Glomerular endothelial cell (primary cell): ENCODE measurements around the gene MBD4. TPM values are rescaled to one million over a fixed set of nuclear protein-coding genes. Genes with fewer than 3 reads are reported as not detected.
"Not testable (repeated sequence)": the region's sequence is repeated elsewhere in the genome, so short reads cannot be mapped to it uniquely, and the experiment has no call there.

Source experiments
- DNase-seq: peaks from one replicate; pipeline ENCODE4 v3.0.0-alpha.2; 2011; ENCODE audit warnings: low read depth, low spot score; ENCODE audit errors: extremely low read depth
- total RNA-seq: library from RNA; depleted of rRNA; stranded (reverse); fragments of >200 nt; gene quantifications from 2 replicates; pipeline ENCODE4 v1.2.3, GENCODE V29; 2015

The MBD4 gene
- 15.0 and 18.4 TPM in 2 replicates for total RNA-seq

GRCh38 chr3:129439817-129440617 lies at the start of gene MBD4, which contains the start of gene IFT122:
TSS of gene MBD4 (minus strand) at chr3:129439948. CDS start at chr3:129439833, 115 bp downstream.
TSS of gene IFT122 (plus strand) at chr3:129440224. CDS start at chr3:129440331, 107 bp downstream.
- peak; percentile 94 for DNase-seq

- DNase-seq: not testable (repeated sequence)
Observed at GRCh38 chr3:129489258-129489657, 49.5 kb upstream of the MBD4 start.

- not testable (repeated sequence) for DNase-seq
Observed at GRCh38 chr3:129487868-129488335, 48.2 kb upstream of the MBD4 start.

- no peak for DNase-seq
Observed at GRCh38 chr3:129487183-129487867, 47.6 kb upstream of the MBD4 start.

- DNase-seq: no peak
Observed at GRCh38 chr3:129486664-129487035, 46.9 kb upstream of the MBD4 start.

GRCh38 chr3:129485721-129486663 lies 46.2 kb upstream of the MBD4 start:
- DNase-seq: no peak

- not testable (repeated sequence) for DNase-seq
Observed at GRCh38 chr3:129485146-129485545, 45.4 kb upstream of the MBD4 start.

GRCh38 chr3:129483870-129484269 lies 44.1 kb upstream of the MBD4 start:
- no peak for DNase-seq

GRCh38 chr3:129482721-129483120 lies 43.0 kb upstream of the MBD4 start:
- DNase-seq: no peak

- DNase-seq: no peak
Observed at GRCh38 chr3:129481766-129482332, 42.1 kb upstream of the MBD4 start.

- not testable (repeated sequence) for DNase-seq
Observed at GRCh38 chr3:129481225-129481765, 41.5 kb upstream of the MBD4 start.

- DNase-seq: no peak
Observed at GRCh38 chr3:129476586-129476985, 36.8 kb upstream of the MBD4 start.

GRCh38 chr3:129475863-129476262 lies 36.1 kb upstream of the MBD4 start:
- DNase-seq: no peak

- DNase-seq: no peak
Observed at GRCh38 chr3:129474984-129475804, 35.4 kb upstream of the MBD4 start.

GRCh38 chr3:129473769-129474152 lies 34.0 kb upstream of the MBD4 start:
- DNase-seq: no peak

GRCh38 chr3:129473067-129473768 lies 33.5 kb upstream of the MBD4 start:
- no peak for DNase-seq

GRCh38 chr3:129470861-129471260 lies 31.1 kb upstream of the MBD4 start:
- DNase-seq: no peak

GRCh38 chr3:129469026-129469425 lies 29.3 kb upstream of the MBD4 start:
- DNase-seq: no peak

- no peak for DNase-seq
Observed at GRCh38 chr3:129467932-129468331, 28.2 kb upstream of the MBD4 start.
